ENCODE results near the gene OPA1. TPM values are rescaled to one million over a fixed set of nuclear protein-coding genes. Genes with fewer than 3 reads are reported as not detected.

OPA1 gene
- total and polyA plus RNA-seq, 2 of the 8 experiments (the other 6 are each of a cell fraction or from before 2014, with no cell fraction given) = 20.3 to 109 TPM

GRCh38 chr3:193554811-193555210 lies 38.2 kb upstream of the OPA1 start, which contains the start of gene ATP13A4:
TSS of gene ATP13A4 (minus strand) at chr3:193554895. CDS start at chr3:193554799, 96 bp downstream.
- Histone ChIP-seq H3K9me3 (ENCODE audit: insufficient read depth in 2 of 2, low read depth in 1 of 2, low read length in 1 of 2) (no peaks in the 10 kb centered on the region), H3K4me3 (ENCODE audit: extremely low read depth in 1 of 4, insufficient read depth in 2 of 4, low read depth in 3 of 4, low read length in 4 of 4) (no peak within 1 kb of the TSS), H2BK12ac (ENCODE audit: low read depth, low read length) (no peak within 1 kb of the TSS), H3K79me1 (ENCODE audit: low read depth, low read length) (no peaks in the 10 kb centered on the region), H2BK120ac (replicated peaks; ENCODE audit: low read depth, low read length) (no peak within 1 kb of the TSS), H3K23me2 (ENCODE audit: low read depth, low read length) (no peaks in the 10 kb centered on the region), H3K79me2 (ENCODE audit: control insufficient read depth in 1 of 2, insufficient read depth in 2 of 2, low read length in 2 of 2) (no peaks in the 10 kb centered on the region), H3K4me2 (ENCODE audit: insufficient read depth in 1 of 2, low read depth in 2 of 2, low read length in 2 of 2) (peak within 1 kb of the TSS; percentile 12 to 50; a peak in 1 of 4 replicates), H3K9ac (replicated peaks in 1 of 4; ENCODE audit: extremely low read depth in 1 of 4, low read depth in 3 of 4, low read length in 3 of 4) (no peak within 1 kb of the TSS), H2AK5ac (ENCODE audit: low read depth, low read length) (no peak within 1 kb of the TSS), H3K18ac (ENCODE audit: extremely low read depth, low read length) (no peak within 1 kb of the TSS), H4K8ac (ENCODE audit: extremely low read depth, insufficient read depth, low read length) (no peak within 1 kb of the TSS; the same call in 1 of the 2 replicates), H3K14ac (ENCODE audit: insufficient read length) (no peak within 1 kb of the TSS), H3K56ac (replicated peaks; ENCODE audit: insufficient read length, low read depth, low read length) (no peak within 1 kb of the TSS), H3K4ac (replicated peaks; ENCODE audit: insufficient read length, low read depth, low read length) (no peak within 1 kb of the TSS), H2BK15ac (ENCODE audit: low read length) (no peak within 1 kb of the TSS), H3K36me3 (ENCODE audit: control insufficient read depth in 2 of 4, insufficient read depth in 4 of 4, low read length in 3 of 4) (no peaks in the 10 kb centered on the region), H3K23ac (ENCODE audit: insufficient read length) (no peak within 1 kb of the TSS), H4K5ac (ENCODE audit: insufficient read length, low read depth, low read length) (no peak within 1 kb of the TSS), H4K20me1 (replicated peaks in 1 of 2; ENCODE audit: control insufficient read depth in 1 of 2, insufficient read depth in 2 of 2, low read length in 2 of 2) (no peaks in the 10 kb centered on the region), H2BK5ac (ENCODE audit: low read depth, low read length) (no peak within 1 kb of the TSS), H2BK20ac (ENCODE audit: low read length) (no peak within 1 kb of the TSS), H3K27me3 (replicated peaks in 1 of 4; ENCODE audit: control insufficient read depth in 3 of 4, extremely low read depth in 1 of 4, insufficient read depth in 3 of 4, low read length in 3 of 4) (no peaks in the 10 kb centered on the region), H3K4me1 (replicated peaks in 1 of 4; ENCODE audit: control insufficient read depth in 3 of 4, insufficient read depth in 4 of 4, low read length in 3 of 4) (peaks cover 0 to 4% (median 0%) of the 10 kb centered on the region in 4 experiments; a peak in 2 of 7 replicates), H2AFZ (ENCODE audit: low read length) (peak within 1 kb of the TSS; percentile 93), H4K91ac (replicated peaks; ENCODE audit: insufficient read length, low read length) (no peak within 1 kb of the TSS), H3K27ac (ENCODE audit: low read depth, low read length) (no peak within 1 kb of the TSS)
- POLR2A ChIA-PET (ENCODE audit: partially characterized antibody) = no interaction called here
- CTCF ChIA-PET (ENCODE audit: partially characterized antibody) = interaction anchor here (0.5 to 1.3 kb wide), 4 partner anchors 78 to 400 kb away, joined by 3 to 4 read pairs (median 4); no protein-coding TSS in a partner anchor
- 70% methylated on average over 9 of the region's 9 CpGs; no CpG with 5 or more reads in 1 of the 2 experiments for WGBS, 2 experiments (ENCODE audit: extremely low coverage in 1 of 2, insufficient coverage in 1 of 2, insufficient read length in 1 of 2, insufficient replicate concordance in 2 of 2, low coverage in 1 of 2, low lambda C conversion rate in 2 of 2, missing lambda C conversion rate in 1 of 2)
- DNase-seq (ENCODE audit: low read depth in 1 of 2, low spot score in 2 of 2) = peak in 1 of 2 experiments; percentile 54
- TF ChIP-seq HDAC6 (IDR thresholded peaks at IDR 0.05; ENCODE audit: low read depth, low read length) (no peak), RXRA (IDR thresholded peaks at IDR 0.05; ENCODE audit: insufficient read depth, low read depth, low read length) (no peak), CTBP2 (IDR thresholded peaks at IDR 0.05; ENCODE audit: borderline replicate concordance, insufficient read depth, insufficient read length, low read length) (no peak), BCL11A (IDR thresholded peaks at IDR 0.05; ENCODE audit: low read depth in 2 of 2, low read length in 2 of 2) (no peak), KDM5A (IDR thresholded peaks at IDR 0.05; ENCODE audit: low read length) (no peak), SIN3A (conservative IDR thresholded peaks at IDR 0.05 in 1 of 2, IDR thresholded peaks at IDR 0.05 in 1 of 2; ENCODE audit: low read depth in 1 of 2, low read length in 2 of 2) (no peak), TCF12 (IDR thresholded peaks at IDR 0.05; ENCODE audit: low read depth, low read length) (no peak)
- peak; percentile 45 for FAIRE-seq

All from H1 (cell line).